ENCODE data around the gene HLF. TPM values are rescaled to one million over a fixed set of nuclear protein-coding genes. Genes with fewer than 3 reads are reported as not detected.

HLF gene
- total and polyA plus RNA-seq, 2 donors (not counting 3 experiments of a cell fraction or from before 2014, with no cell fraction given) = not detected

DNA sequence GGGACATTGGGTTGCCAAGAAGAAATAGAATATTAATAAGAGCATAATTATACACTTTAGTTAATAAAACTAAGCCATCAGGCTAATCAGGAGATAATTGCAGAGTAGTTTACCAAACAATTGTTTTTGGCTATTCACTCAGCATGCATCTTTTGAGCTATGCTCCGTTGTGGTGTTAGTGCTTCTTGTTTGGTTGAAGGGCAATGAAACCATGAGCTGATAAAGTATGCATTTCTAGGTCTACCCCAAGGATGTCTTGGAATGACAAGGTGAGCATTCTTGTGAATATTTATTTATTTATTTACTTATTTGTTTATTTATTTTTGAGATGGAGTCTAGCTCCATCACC, 6.4 kb downstream of the HLF start:
- Histone ChIP-seq H3K4me3 (replicated peaks in 1 of 3; ENCODE audit: insufficient read depth in 1 of 3, low read depth in 1 of 3, low read length in 3 of 3) (no peak overlapping the region), H3K4me2 (ENCODE audit: insufficient read depth, low read length) (no peak overlapping the region), H3K9ac (replicated peaks; ENCODE audit: extremely low read depth, insufficient read depth, low read length) (no peak overlapping the region), H2AFZ (ENCODE audit: low read depth, low read length) (no peak overlapping the region), H3K27me3 (ENCODE audit: control insufficient read depth in 2 of 2, insufficient read depth in 2 of 2, low read length in 2 of 2) (peaks cover 23 to 37% of the 10 kb centered on the region in 2 experiments), H4K20me1 (replicated peaks; ENCODE audit: control insufficient read depth, extremely low read depth, insufficient read depth, low read length) (no peaks in the 10 kb centered on the region), H3K27ac (ENCODE audit: insufficient read depth, low read depth, low read length) (no peak overlapping the region), H3K36me3 (ENCODE audit: control insufficient read depth in 2 of 2, extremely low read depth in 1 of 2, insufficient read depth in 2 of 2, low read length in 2 of 2) (no peaks in the 10 kb centered on the region), H3K79me2 (ENCODE audit: control insufficient read depth, insufficient read depth, low read length) (no peaks in the 10 kb centered on the region), H3K9me3 (replicated peaks; ENCODE audit: control insufficient read depth, insufficient read depth, low read length) (no peaks in the 10 kb centered on the region), H3K4me1 (ENCODE audit: control insufficient read depth, extremely low read depth, insufficient read depth, low read length) (no peaks in the 10 kb centered on the region), H3K9me1 (replicated peaks; ENCODE audit: control insufficient read depth, extremely low read depth, insufficient read depth, low read length) (no peaks in the 10 kb centered on the region)
- DNase-seq (ENCODE audit: low read depth, low spot score) (no peak), FAIRE-seq (no peak)
- TF ChIP-seq EZH2 (IDR thresholded peaks at IDR 0.05; ENCODE audit: borderline replicate concordance, low read depth, low read length, severe bottlenecking) (no peak), JUN (IDR thresholded peaks at IDR 0.05; ENCODE audit: borderline replicate concordance, insufficient read depth, insufficient read length, low read depth) (no peak), GATA2 (IDR thresholded peaks at IDR 0.05; ENCODE audit: insufficient read depth, insufficient read length, low read depth, low read length) (no peak), MYC (IDR thresholded peaks at IDR 0.05; ENCODE audit: low read depth, low read length) (no peak)
- TF ChIP-seq, protein P1, sequence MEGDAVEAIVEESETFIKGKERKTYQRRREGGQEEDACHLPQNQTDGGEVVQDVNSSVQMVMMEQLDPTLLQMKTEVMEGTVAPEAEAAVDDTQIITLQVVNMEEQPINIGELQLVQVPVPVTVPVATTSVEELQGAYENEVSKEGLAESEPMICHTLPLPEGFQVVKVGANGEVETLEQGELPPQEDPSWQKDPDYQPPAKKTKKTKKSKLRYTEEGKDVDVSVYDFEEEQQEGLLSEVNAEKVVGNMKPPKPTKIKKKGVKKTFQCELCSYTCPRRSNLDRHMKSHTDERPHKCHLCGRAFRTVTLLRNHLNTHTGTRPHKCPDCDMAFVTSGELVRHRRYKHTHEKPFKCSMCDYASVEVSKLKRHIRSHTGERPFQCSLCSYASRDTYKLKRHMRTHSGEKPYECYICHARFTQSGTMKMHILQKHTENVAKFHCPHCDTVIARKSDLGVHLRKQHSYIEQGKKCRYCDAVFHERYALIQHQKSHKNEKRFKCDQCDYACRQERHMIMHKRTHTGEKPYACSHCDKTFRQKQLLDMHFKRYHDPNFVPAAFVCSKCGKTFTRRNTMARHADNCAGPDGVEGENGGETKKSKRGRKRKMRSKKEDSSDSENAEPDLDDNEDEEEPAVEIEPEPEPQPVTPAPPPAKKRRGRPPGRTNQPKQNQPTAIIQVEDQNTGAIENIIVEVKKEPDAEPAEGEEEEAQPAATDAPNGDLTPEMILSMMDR (IDR thresholded peaks at IDR 0.05; ENCODE audit: extremely low read depth in 1 of 2, insufficient read depth in 1 of 2, low read depth in 1 of 2, low read length in 2 of 2) = no peak
- TF ChIP-seq, protein P2, sequence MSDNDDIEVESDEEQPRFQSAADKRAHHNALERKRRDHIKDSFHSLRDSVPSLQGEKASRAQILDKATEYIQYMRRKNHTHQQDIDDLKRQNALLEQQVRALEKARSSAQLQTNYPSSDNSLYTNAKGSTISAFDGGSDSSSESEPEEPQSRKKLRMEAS (IDR thresholded peaks at IDR 0.05; ENCODE audit: insufficient read depth, insufficient read length) = no peak
- intact Hi-C loops (cut with micrococcal nuclease) (no loop called here), dilution Hi-C loops (cut with MboI; ENCODE audit: extremely low pct_ligation_motif_present, low sequenced_read_pairs) (no loop called here)
- no TSS peak for BruUV-seq (replicated peaks)
- ChIA-PET POLR2A (no interaction called here), CTCF (interaction anchor here (1.1 kb wide), 1 partner anchor 24 kb away, joined by 3 read pairs; no protein-coding TSS in a partner anchor)

All from endothelial cell of umbilical vein (primary cell).